H1 (cell line): ENCODE data around the gene GJB4. TPM values are rescaled to one million over a fixed set of nuclear protein-coding genes. Genes with fewer than 3 reads are reported as not detected.

ENCODE experiments used
- CTCF ChIA-PET: fragments of 300-600 bp; sonication (Branson Sonifier 250); formaldehyde crosslinking; loops from one replicate; lab custom pipeline; 2021; ENCODE audit not compliant: partially characterized antibody; lab: Charles Lee
- POLR2A ChIA-PET: fragments of 300-600 bp; sonication (Branson Sonifier 250); formaldehyde crosslinking; loops from one replicate; lab custom pipeline; 2021; ENCODE audit warnings: inconsistent platforms; ENCODE audit not compliant: partially characterized antibody; lab: Charles Lee
- DNase-seq, 2 experiments: peaks; one replicate each; pipeline versions ENCODE4 v3.0.0 to v3.0.0-alpha.2; 2010 to 2022; ENCODE audit warnings: low spot score in 2 of 2, low read depth in 1 of 2, mixed read lengths in 1 of 2
- FAIRE-seq: peaks from 2 replicates; lab custom pipeline; 2011; peaks lifted over from hg19 to GRCh38; lab: Jason Lieb, UNC
- H2AFZ ChIP-seq: 2 replicates; pipeline ENCODE4 v1.8.1; 2012; ENCODE audit warnings: low read length, inconsistent platforms
- H2AK5ac ChIP-seq: 2 replicates; pipeline ENCODE4 v1.6.1; 2013; ENCODE audit warnings: low read depth, low read length
- H2BK120ac ChIP-seq: replicated peaks from 2 replicates; pipeline ENCODE3; 2013; ENCODE audit warnings: low read depth, low read length, inconsistent platforms
- H2BK12ac ChIP-seq: 2 replicates; pipeline ENCODE4 v1.6.1; 2013; ENCODE audit warnings: low read depth, low read length
- H2BK15ac ChIP-seq: 2 replicates; pipeline ENCODE4 v1.6.1; 2013; ENCODE audit warnings: low read length
- H2BK20ac ChIP-seq: 2 replicates; pipeline ENCODE4 v1.6.1; 2013; ENCODE audit warnings: low read length
- H2BK5ac ChIP-seq: 2 replicates; pipeline ENCODE4 v1.6.1; 2013; ENCODE audit warnings: low read depth, low read length
- H3K14ac ChIP-seq: 2 replicates; pipeline ENCODE4 v1.6.1; 2013; ENCODE audit warnings: inconsistent platforms; ENCODE audit not compliant: insufficient read length
- H3K18ac ChIP-seq: 2 replicates; pipeline ENCODE4 v1.6.1; 2013; ENCODE audit warnings: low read length; ENCODE audit errors: extremely low read depth
- H3K23ac ChIP-seq: 2 replicates; pipeline ENCODE4 v1.6.1; 2013; ENCODE audit warnings: inconsistent platforms; ENCODE audit not compliant: insufficient read length
- H3K23me2 ChIP-seq: 2 replicates; pipeline ENCODE4 v1.6.1; 2013; ENCODE audit warnings: low read depth, low read length
- H3K27ac ChIP-seq: 2 replicates; pipeline ENCODE4 v1.6.1; 2011; ENCODE audit warnings: low read depth, low read length, inconsistent platforms
- H3K27me3 ChIP-seq, 4 experiments: replicated peaks in 1 of 4; 1 replicate in 1 of 4; 2 replicates in 3 of 4; pipeline versions ENCODE4 v1.6.1 to v1.8.1; 2011 to 2013; ENCODE audit warnings: low read length in 3 of 4, mild to moderate bottlenecking in 3 of 4, inconsistent platforms in 2 of 4, mixed read lengths in 2 of 4, moderate library complexity in 1 of 4; ENCODE audit not compliant: control insufficient read depth in 3 of 4, insufficient read depth in 3 of 4; ENCODE audit errors: extremely low read depth in 1 of 4
- H3K36me3 ChIP-seq, 4 experiments: 2 replicates each; pipeline versions ENCODE4 v1.6.1 to v1.8.1; 2011 to 2013; ENCODE audit warnings: mild to moderate bottlenecking in 4 of 4, low read length in 3 of 4, moderate library complexity in 2 of 4, control low read depth in 1 of 4, inconsistent platforms in 1 of 4; ENCODE audit not compliant: insufficient read depth in 4 of 4, control insufficient read depth in 2 of 4
- H3K4ac ChIP-seq: replicated peaks from 2 replicates; pipeline ENCODE3; 2013; ENCODE audit warnings: low read length, low read depth, mixed read lengths, inconsistent platforms; ENCODE audit not compliant: insufficient read length
- H3K4me1 ChIP-seq, 4 experiments: replicated peaks in 1 of 4; 1 replicate in 1 of 4; 2 replicates in 3 of 4; pipeline versions ENCODE4 v1.6.1 to v1.8.1; 2011 to 2013; ENCODE audit warnings: low read length in 3 of 4, inconsistent platforms in 2 of 4, mixed read lengths in 1 of 4; ENCODE audit not compliant: insufficient read depth in 4 of 4, control insufficient read depth in 3 of 4
- H3K4me2 ChIP-seq, 2 experiments: 2 replicates each; pipeline versions ENCODE4 v1.6.1 to v1.8.1; 2011 to 2013; ENCODE audit warnings: low read depth in 2 of 2, low read length in 2 of 2, control low read depth in 1 of 2, inconsistent platforms in 1 of 2, mild to moderate bottlenecking in 1 of 2; ENCODE audit not compliant: insufficient read depth in 1 of 2
- H3K4me3 ChIP-seq, 4 experiments: fragments of 200-600, 300-600 bp in 1 of 4; sonication (generic), shearing (Covaris generic), sonication (Bioruptor Twin) in 1 of 4; 2 replicates each; pipeline versions ENCODE4 v1.5.1 to v1.8.1; 2011 to 2016; ENCODE audit warnings: low read length in 4 of 4, low read depth in 3 of 4, control low read depth in 2 of 4, inconsistent platforms in 2 of 4, mild to moderate bottlenecking in 2 of 4, mixed read lengths in 1 of 4, moderate library complexity in 1 of 4; ENCODE audit not compliant: insufficient read depth in 2 of 4; ENCODE audit errors: extremely low read depth in 1 of 4
- H3K56ac ChIP-seq: replicated peaks from 2 replicates; pipeline ENCODE3; 2013; ENCODE audit warnings: low read depth, mild to moderate bottlenecking, mixed read lengths, low read length, inconsistent platforms; ENCODE audit not compliant: insufficient read length
- H3K79me1 ChIP-seq: 2 replicates; pipeline ENCODE4 v1.6.1; 2013; ENCODE audit warnings: low read depth, low read length, control low read depth
- H3K79me2 ChIP-seq, 2 experiments: 2 replicates each; pipeline versions ENCODE4 v1.6.1 to v1.8.1; 2012 to 2013; ENCODE audit warnings: low read length in 2 of 2, mild to moderate bottlenecking in 2 of 2, inconsistent platforms in 1 of 2; ENCODE audit not compliant: insufficient read depth in 2 of 2, control insufficient read depth in 1 of 2
- H3K9ac ChIP-seq, 4 experiments: replicated peaks in 1 of 4; 1 replicate in 1 of 4; 2 replicates in 3 of 4; pipeline versions ENCODE4 v1.6.1 to v1.8.1; 2011 to 2013; ENCODE audit warnings: low read depth in 3 of 4, low read length in 3 of 4, control low read depth in 2 of 4, mild to moderate bottlenecking in 2 of 4, moderate library complexity in 2 of 4, inconsistent platforms in 1 of 4; ENCODE audit errors: extremely low read depth in 1 of 4
- H3K9me3 ChIP-seq, 2 experiments: 2 replicates each; pipeline versions ENCODE4 v1.6.1 to v1.8.1; 2012 to 2013; ENCODE audit warnings: mild to moderate bottlenecking in 2 of 2, moderate library complexity in 2 of 2, control low read depth in 1 of 2, inconsistent platforms in 1 of 2, low read depth in 1 of 2, low read length in 1 of 2, mixed read lengths in 1 of 2; ENCODE audit not compliant: insufficient read depth in 2 of 2
- H4K20me1 ChIP-seq, 2 experiments: replicated peaks in 1 of 2; 2 replicates each; pipeline versions ENCODE3 to v1.8.1; 2011 to 2013; ENCODE audit warnings: inconsistent platforms in 2 of 2, low read length in 2 of 2, mild to moderate bottlenecking in 1 of 2; ENCODE audit not compliant: insufficient read depth in 2 of 2, control insufficient read depth in 1 of 2
- H4K5ac ChIP-seq: 2 replicates; pipeline ENCODE4 v1.6.1; 2013; ENCODE audit warnings: low read length, low read depth, mixed read lengths, inconsistent platforms; ENCODE audit not compliant: insufficient read length
- H4K8ac ChIP-seq: 2 replicates; pipeline ENCODE4 v1.8.0; 2013; ENCODE audit warnings: mild to moderate bottlenecking, moderate library complexity, low read length, inconsistent platforms; ENCODE audit not compliant: insufficient read depth; ENCODE audit errors: extremely low read depth
- H4K91ac ChIP-seq: replicated peaks from 2 replicates; pipeline ENCODE3; 2013; ENCODE audit warnings: low read length, mixed read lengths, inconsistent platforms; ENCODE audit not compliant: insufficient read length
- CEBPB ChIP-seq: IDR thresholded peaks from 2 replicates; pipeline ENCODE4 v1.6.1; 2012; ENCODE audit warnings: low read depth, low read length
- CHD2 ChIP-seq: IDR thresholded peaks from 2 replicates; pipeline ENCODE4 v1.6.1; 2012; ENCODE audit warnings: low read length, improper control_type of control experiment
- GABPA ChIP-seq: IDR thresholded peaks from 2 replicates; pipeline ENCODE4 v1.6.1; 2011; ENCODE audit warnings: mild to moderate bottlenecking, low read length, moderate library complexity, borderline replicate concordance; ENCODE audit not compliant: insufficient read depth
- HDAC2 ChIP-seq, 2 experiments: fragments of 300-600 bp in 1 of 2; sonication (generic) in 1 of 2; IDR thresholded peaks; 2 replicates each; pipeline ENCODE4 v1.6.1; 2011 to 2012; ENCODE audit warnings: low read depth in 2 of 2, low read length in 2 of 2, mild to moderate bottlenecking in 2 of 2, moderate library complexity in 2 of 2, borderline replicate concordance in 1 of 2, inconsistent platforms in 1 of 2
- NRF1 ChIP-seq: IDR thresholded peaks from 2 replicates; pipeline ENCODE4 v1.6.1; 2011; ENCODE audit warnings: mild to moderate bottlenecking, low read depth, low read length, improper control_type of control experiment
- PHF8 ChIP-seq: fragments of 200-600 bp; sonication (generic); conservative IDR thresholded peaks from 2 replicates; pipeline ENCODE4 v1.7.1; 2012; ENCODE audit warnings: low read depth, mild to moderate bottlenecking, inconsistent platforms, low read length, moderate library complexity
- RBBP5 ChIP-seq: IDR thresholded peaks from 2 replicates; pipeline ENCODE4 v1.7.1; 2012; ENCODE audit warnings: low read depth, mild to moderate bottlenecking, inconsistent platforms, low read length, moderate library complexity, borderline replicate concordance
- SIN3A ChIP-seq, 2 experiments: IDR thresholded peaks in 1 of 2; conservative IDR thresholded peaks in 1 of 2; 2 replicates each; pipeline ENCODE4 v1.6.1; 2011 to 2012; ENCODE audit warnings: low read length in 2 of 2, improper control_type of control experiment in 1 of 2, low read depth in 1 of 2, mild to moderate bottlenecking in 1 of 2
- SIX5 ChIP-seq: IDR thresholded peaks from 2 replicates; pipeline ENCODE4 v1.6.1; 2011; ENCODE audit warnings: mild to moderate bottlenecking, low read depth, low read length
- SP1 ChIP-seq: IDR thresholded peaks from 2 replicates; pipeline ENCODE4 v1.6.1; 2011; ENCODE audit warnings: low read depth, low read length
- SRF ChIP-seq: IDR thresholded peaks from 2 replicates; pipeline ENCODE4 v1.6.1; 2011; ENCODE audit warnings: mild to moderate bottlenecking, low read depth, low read length, moderate library complexity
- TAF7 ChIP-seq: optimal IDR thresholded peaks from 2 replicates; pipeline ENCODE3; 2011; ENCODE audit warnings: low read depth, mild to moderate bottlenecking, inconsistent platforms, low read length, moderate library complexity, borderline replicate concordance
- TBP ChIP-seq: IDR thresholded peaks from 2 replicates; pipeline ENCODE4 v1.6.1; 2011; ENCODE audit warnings: low read depth, low read length, improper control_type of control experiment
- YY1 ChIP-seq: IDR thresholded peaks from 2 replicates; pipeline ENCODE4 v1.6.1; 2011; ENCODE audit warnings: low read depth, mild to moderate bottlenecking, low read length
- WGBS, 2 experiments: shearing (Covaris generic) in 1 of 2; methylation state at CpG; one replicate each; pipeline versions ENCODE4 v1.1.6 to v1.1.7; 2013 to 2015; ENCODE audit warnings: low lambda C conversion rate in 2 of 2, mixed read lengths in 2 of 2, inconsistent platforms in 1 of 2, low coverage in 1 of 2, missing lambda C conversion rate in 1 of 2; ENCODE audit not compliant: insufficient replicate concordance in 2 of 2, insufficient coverage in 1 of 2, insufficient read length in 1 of 2; ENCODE audit errors: extremely low coverage in 1 of 2, missing lambda C conversion rate in 1 of 2; 5-methylcytosine and 5-hydroxymethylcytosine counted together
- polyA plus RNA-seq, 7 experiments: library from polyadenylated mRNA; depleted of rRNA in 3 of 7; stranded (reverse) in 5 of 7; unstranded in 2 of 7; fragments of >200 nt in 5 of 7; fragments of 200-250 nt in 2 of 7; gene quantifications; 1 replicate in 5 of 7; 2 replicates in 1 of 7; 4 replicates in 1 of 7; pipeline versions ENCODE4 v1.2.1 to v1.2.3, GENCODE V29; 2011 to 2013; ENCODE audit warnings: missing spikeins in 2 of 7, mixed read lengths in 2 of 7
- total RNA-seq: library from RNA; stranded (reverse); fragmentation: NEBNext Ultra II Directional; extraction: Animal tissue kit (Norgen Biotek cat#: 25700); gene quantifications from 2 replicates; pipeline ENCODE4 v1.2.1, GENCODE V29; 2021

The GJB4 gene
- total and polyA plus RNA-seq, 2 of the 8 experiments (the other 6 are each of a cell fraction or from before 2014, with no cell fraction given), result 0.20 to 0.41 TPM

DNA sequence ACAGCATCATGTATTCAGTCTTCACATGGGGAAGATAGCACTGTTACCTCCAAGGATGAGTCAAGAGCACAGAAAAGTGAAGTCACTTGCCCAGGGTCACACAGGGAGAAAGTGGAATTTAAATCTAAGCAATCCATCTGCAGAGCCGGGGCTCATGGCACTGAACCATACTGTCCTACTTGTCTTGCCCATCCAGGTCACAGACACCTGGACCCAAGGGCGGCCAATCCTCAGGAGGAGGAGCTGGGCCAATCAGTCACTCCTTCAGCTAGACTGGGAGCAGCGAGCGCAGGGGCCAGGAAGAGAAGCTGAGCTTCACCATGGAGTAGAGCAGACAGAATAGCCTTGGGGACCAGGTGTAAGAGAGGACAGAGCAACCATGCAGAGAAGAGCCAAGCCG, 13.9 kb upstream of the GJB4 start:
- H3K79me1 ChIP-seq, result no peaks in the 10 kb centered on the region
- no peak overlapping the region for H3K14ac ChIP-seq
- no peak overlapping the region for H2BK15ac ChIP-seq
- 79% methylated on average over 5 of the region's 5 CpGs; no CpG with 5 or more reads in 1 of the 2 experiments for WGBS, 2 experiments
- H2AK5ac ChIP-seq, result no peak overlapping the region
- H4K5ac ChIP-seq, result no peak overlapping the region
- no peaks in the 10 kb centered on the region for H3K79me2 ChIP-seq
- no peaks in the 10 kb centered on the region for H3K36me3 ChIP-seq
- CTCF ChIA-PET, result interaction anchor here (1.2 to 5.4 kb wide), 4 partner anchors 10 to 107 kb away, joined by 4 to 26 read pairs (median 4); partner anchors contain the start of genes GJB4 and GJB5
- 0 out of 2 replicates have a peak overlapping the region, but pooled peaks have one; percentile 1 for H2BK20ac ChIP-seq
- no peak overlapping the region for H3K4me2 ChIP-seq
- no peak overlapping the region for H2BK120ac ChIP-seq
- POLR2A ChIA-PET, result interaction anchor here (0.9 kb wide), 1 partner anchor 9 kb away, joined by 4 read pairs; the partner anchor contains the start of gene GJB5
- no peaks in the 10 kb centered on the region; the same call in 1 of the 2 replicates for H3K23me2 ChIP-seq
- H3K9ac ChIP-seq, result no peak overlapping the region
- no peak overlapping the region for H3K56ac ChIP-seq
- peaks cover 0 to 6% (median 0%) of the 10 kb centered on the region in 4 experiments; a peak in 5 of 7 replicates for H3K4me1 ChIP-seq
- no peak overlapping the region for H2AFZ ChIP-seq
- DNase-seq, result no peak
- no peak overlapping the region for H2BK5ac ChIP-seq
- H3K27me3 ChIP-seq, result peaks cover 0 to 13% (median 5%) of the 10 kb centered on the region in 4 experiments; a peak in 5 of 7 replicates
- H3K4me3 ChIP-seq, result no peak overlapping the region
- H4K91ac ChIP-seq, result no peak overlapping the region
- no peak overlapping the region for H3K18ac ChIP-seq
- no peak overlapping the region for H2BK12ac ChIP-seq
- no peak overlapping the region for H3K23ac ChIP-seq
- H4K20me1 ChIP-seq, result no peaks in the 10 kb centered on the region
- no peak overlapping the region for H4K8ac ChIP-seq
- H3K4ac ChIP-seq, result no peak overlapping the region
- H3K9me3 ChIP-seq, result no peaks in the 10 kb centered on the region
- no peak for FAIRE-seq
- no peak overlapping the region for H3K27ac ChIP-seq
- no peak for TF ChIP-seq CHD2
- no peak for TF ChIP-seq HDAC2 (IDR thresholded peaks at IDR 0.05; ENCODE audit: borderline replicate concordance in 1 of 2, low read depth in 2 of 2, low read length in 2 of 2)
- TF ChIP-seq YY1, result no peak
- TF ChIP-seq TAF7, result no peak
- no peak for TF ChIP-seq SIX5
- TF ChIP-seq NRF1, result no peak
- TF ChIP-seq SP1, result no peak
- TF ChIP-seq CEBPB, result no peak
- TF ChIP-seq SRF, result no peak
- TF ChIP-seq GABPA, result no peak
- no peak for TF ChIP-seq SIN3A (conservative IDR thresholded peaks at IDR 0.05 in 1 of 2, IDR thresholded peaks at IDR 0.05 in 1 of 2; ENCODE audit: low read depth in 1 of 2, low read length in 2 of 2)
- no peak for TF ChIP-seq PHF8
- no peak for TF ChIP-seq TBP
- no peak for TF ChIP-seq RBBP5
